ENCODE data around the gene FARP1.

Gene FARP1

GRCh38 chr13:98134901-98135300 is 8.0 kb upstream of the FARP1 start:
- DNase-seq = no peak

DNA sequence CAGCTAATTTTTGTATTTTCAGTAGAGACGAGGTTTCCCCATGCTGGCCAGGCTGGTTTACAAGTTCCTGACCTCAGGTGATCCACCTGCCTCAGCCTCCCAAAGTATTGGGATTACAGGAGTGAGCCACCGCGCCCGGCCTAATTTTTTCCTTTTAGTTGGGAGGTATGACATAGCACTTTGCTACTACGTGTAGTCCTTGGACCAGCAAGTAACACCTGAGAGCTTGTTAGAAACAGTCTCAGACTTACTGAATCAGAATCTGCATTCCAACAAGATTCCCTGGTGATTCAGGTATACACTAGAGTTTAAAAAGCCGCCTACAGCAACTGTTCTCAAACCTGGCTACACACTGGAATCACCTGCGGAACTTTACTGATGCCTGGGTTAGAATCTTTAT is 1.8 kb upstream of the FARP1 start:
- DNase-seq = no peak

DNA sequence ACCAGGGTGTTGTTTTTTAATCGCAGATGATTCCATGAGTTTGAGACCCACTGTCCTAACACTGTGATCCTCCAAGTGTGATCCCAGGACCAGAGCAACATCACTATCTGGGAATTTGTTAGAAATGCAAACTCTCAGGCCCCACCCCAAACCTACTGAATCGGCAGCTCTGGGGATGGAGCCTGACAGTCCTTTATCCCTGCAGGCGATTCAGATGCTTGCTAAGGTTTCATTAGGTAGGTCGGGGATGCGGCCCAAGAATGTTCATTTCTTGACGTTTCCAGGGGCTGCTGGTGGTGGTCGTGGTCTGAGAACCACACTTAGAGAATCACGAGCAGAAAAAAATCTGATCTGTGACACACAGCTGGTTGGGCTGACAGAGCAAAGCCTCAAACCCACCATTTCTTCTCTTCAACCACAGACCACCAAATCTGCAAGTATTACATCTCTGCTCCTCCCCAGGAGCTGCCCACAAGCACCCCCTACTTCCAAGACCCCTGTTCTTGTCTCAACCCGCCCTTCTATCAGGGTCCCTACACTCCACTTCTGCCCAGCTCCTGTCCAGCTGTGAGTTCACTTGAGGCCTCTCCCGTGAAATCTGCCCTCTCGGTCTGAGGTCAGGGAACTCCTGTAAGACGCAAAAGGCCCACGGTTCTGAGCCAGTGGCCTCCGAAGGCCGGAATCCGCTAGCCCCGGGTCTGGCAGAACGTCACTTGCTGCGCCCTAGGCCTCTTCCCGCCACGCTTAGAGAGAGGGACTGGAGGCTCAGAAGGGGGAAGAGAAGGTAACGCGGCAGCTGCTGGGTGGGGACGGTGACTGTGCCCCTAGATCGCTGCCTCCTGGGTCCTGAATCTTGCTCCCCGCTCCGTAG is 1.1 kb upstream of the FARP1 start:
- DNase-seq = no peak

DNA sequence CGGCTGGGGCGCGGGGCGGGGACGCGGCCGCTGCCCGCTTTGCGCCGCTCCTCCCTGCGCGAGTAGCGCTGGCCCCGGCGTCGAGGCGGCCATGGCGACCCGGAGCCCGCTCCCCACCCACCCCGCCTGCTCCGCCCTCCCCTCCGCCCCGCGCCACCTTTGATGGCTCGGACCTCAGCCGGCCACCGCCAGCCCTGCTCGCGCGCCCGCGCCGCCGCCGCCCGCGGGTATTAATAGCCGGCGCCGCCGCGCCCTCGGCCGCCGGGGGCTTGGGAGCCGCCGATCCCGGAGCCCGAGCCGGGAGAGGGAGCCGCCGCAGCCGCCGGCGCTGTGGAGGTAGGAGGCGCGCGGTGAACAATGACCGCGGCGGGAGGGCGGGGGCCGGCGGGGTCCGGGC is 261 bp downstream of the FARP1 start:
- DNase-seq = no peak

- no peak for DNase-seq
Measured at GRCh38 chr13:98143601-98144026, 720 bp downstream of the FARP1 start.

GRCh38 chr13:98144027-98144741 is 1.3 kb downstream of the FARP1 start:
- DNase-seq = no peak

- no peak for DNase-seq
Measured at GRCh38 chr13:98144801-98145350, 2.0 kb downstream of the FARP1 start.

DNA sequence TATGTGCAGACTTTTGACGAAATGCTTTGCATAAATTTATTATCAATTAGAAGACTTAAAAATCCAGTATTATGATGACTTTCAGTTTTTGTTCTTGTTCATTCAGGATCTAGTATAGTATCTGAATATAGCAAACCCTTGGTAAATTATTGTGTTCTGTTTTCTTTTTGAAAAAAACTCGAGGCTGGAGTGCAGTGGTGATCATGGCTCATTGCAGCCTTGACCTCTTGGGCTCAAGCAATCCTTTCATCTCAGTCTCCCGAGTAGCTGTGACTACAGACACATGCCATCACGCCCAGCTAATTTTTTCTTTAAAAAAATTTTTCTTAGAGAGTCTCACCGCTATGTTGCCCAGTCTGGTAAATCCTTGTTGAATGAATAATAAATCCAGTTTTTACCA is 4.6 kb downstream of the FARP1 start:
- no peak for DNase-seq

GRCh38 chr13:98150832-98151479 is 8.1 kb downstream of the FARP1 start:
- no peak for DNase-seq

DNA sequence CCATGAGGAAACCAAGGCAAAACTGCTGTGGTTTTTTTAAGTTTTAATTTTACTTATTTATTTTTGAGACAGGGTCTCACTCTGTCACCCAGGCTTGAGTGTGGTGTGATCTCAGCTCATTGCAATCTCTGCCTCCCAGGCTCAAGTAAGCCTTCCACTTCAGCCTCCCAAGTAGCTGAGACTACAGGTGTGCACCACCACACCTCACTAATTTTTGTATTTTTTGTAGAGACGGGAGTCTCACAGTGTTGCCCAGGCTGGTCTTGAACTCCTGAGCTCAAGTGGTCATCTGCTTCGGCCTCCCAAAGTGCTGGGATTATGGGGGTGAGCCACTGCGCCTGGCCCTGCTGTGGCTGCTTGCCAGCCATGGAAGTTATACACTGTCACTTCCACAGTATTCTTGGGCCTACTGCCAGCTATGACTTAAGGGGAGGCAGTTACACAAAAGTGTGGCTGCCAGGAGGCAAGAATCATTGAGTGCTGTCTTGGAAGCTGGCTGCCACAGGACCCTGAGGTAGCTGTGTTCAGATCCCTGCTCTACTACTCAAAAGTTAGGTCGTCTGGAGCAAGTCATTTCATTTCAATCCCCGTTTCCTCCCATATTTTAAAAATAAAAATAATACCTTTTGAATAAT is 12.7 kb downstream of the FARP1 start:
- DNase-seq = no peak

DNA sequence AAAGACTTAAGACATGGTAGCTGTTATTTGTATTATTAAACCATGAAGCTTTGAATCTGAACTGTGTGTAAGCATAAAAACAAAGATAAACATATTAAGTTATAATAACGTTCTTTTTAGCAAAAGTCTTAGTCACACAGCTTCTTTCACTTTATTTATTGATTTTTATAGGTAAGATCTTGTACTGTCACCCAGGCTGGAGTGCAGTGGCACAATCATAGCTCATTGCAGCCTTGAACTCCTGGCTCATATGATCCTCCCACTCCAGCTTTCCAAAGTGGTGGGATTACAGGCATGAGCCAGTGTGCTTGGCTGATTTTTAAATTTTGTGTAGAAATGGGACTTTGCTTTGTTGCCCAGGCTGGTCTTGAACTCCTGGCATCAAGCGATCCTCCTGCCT is 13.4 kb downstream of the FARP1 start:
- no peak for DNase-seq

- no peak for DNase-seq
Measured at GRCh38 chr13:98157188-98157587, 14.3 kb downstream of the FARP1 start.

DNA sequence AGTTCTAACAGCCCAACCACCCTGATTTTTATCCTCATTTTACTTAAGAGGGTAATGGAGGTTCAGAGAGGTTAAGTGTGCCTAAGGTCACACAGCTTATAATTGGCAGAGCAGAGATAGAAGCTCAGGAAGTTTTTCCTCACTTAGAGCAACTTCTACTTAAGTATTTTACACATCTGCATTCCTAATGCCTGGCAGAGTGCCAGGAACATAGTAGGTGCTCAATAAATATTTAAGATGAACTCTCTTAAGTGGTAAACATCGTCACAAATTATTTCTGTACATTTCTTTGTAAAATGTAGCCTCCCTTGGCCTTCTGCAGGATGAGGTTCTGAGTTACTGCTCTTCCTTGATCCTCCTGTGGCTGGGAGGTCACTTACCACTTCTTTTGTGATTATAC is 14.7 kb downstream of the FARP1 start:
- no peak for DNase-seq

GRCh38 chr13:98158172-98158899 is 15.4 kb downstream of the FARP1 start:
- DNase-seq = no peak

- DNase-seq = no peak
Measured at GRCh38 chr13:98162935-98163334, 20.0 kb downstream of the FARP1 start.

DNA sequence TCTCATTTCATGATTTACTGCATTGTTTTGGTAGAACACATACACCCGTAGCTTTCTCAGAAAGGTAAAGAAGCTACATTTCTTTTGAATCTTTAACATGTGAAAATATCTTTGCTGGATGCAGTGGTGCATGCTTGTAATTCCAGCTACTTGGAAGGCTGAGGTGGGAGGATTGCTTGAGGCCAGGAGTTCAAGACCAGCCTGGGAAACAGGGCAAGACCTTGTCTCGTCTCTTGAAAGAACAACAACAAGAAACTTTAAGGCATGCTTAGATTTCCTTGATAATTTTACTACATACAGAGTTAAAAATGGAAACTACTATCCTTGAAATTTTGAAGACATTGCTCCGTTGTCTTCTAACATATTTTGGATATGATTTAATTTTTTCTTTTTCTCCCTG is 26.4 kb downstream of the FARP1 start:
- DNase-seq = no peak

DNA sequence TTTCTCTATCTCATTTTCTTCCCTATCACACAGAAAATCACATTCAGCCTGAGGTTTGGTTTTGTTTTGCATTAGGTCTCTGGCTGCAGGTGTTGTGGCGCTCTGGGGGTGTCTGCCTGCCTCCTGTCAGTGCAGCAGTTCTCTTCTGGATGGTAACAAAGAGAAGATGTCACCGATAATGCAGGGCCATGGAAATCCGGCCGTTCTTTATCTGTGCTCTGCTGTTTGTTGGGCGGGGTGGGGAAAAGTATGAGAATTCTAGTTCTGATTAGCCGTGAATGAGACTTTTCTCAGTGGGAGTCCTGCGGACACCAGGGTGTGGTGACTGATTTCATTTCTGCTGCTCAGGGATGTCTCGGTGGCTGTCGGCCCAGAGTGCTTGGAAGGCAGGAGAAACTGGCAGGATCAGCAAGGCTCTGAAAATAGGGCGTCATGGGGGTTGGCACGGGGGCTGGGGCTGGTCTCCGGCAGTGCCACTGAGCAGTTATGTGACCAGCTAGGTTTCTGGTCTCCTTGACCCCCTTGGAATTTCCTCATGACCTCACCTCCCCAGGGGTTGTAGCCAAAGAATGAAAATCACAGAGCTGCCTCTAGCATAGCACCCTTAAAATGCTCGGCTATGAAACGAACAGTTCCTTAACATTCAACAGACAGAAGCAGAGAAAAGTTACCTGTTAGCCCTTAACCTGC is 29.2 kb downstream of the FARP1 start:
- no peak for DNase-seq

GRCh38 chr13:98172590-98173422 is 29.9 kb downstream of the FARP1 start:
- no peak for DNase-seq

DNA sequence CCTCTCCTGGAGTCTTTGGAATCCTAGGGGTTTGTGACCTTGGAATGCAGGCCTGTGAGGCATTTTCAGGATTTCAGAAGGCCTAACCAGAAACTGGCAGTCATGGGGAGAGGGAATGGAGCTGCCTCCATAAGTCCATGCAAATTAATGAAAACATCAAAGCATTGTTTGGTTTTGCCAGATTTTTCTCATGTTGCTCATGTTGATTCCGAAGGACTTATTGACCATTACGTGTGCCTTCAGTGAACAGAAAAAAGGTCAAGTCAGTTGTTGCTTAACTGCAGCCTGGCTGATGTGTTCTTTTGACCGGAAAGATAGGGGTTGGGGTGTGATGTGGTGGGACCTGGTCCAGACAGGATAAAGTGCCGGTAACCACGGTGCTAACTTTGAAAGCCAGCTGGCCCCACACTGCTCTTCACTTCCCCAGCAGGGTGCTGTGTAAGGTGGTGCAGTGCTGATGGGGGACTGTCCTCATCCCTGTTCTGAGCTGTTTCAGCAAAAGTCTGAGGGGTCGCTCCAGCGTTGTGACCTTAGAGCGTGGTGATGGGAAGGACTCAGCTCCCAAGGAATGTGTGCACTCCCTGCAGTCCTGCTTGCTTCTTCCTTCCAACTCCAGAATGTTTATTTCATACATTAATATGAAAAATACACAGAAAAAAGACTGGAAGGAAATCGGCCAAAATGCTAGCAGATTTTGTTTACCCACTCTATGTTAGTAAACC is 30.7 kb downstream of the FARP1 start:
- no peak for DNase-seq

GRCh38 chr13:98174307-98174706 is 31.4 kb downstream of the FARP1 start:
- DNase-seq = no peak
